MM.1S (cell line): ENCODE measurements around the gene TTLL11.

Experiments used
- CTCF ChIP-seq: fragments of 300-600 bp; sonication (generic); IDR thresholded peaks from 2 replicates; pipeline ENCODE4 v1.5.1; 2016; ENCODE audit warnings: antibody characterized with exemption, low read length, mixed read lengths
- EZH2 ChIP-seq: fragments of 300-600 bp; sonication (generic); optimal IDR thresholded peaks from 2 replicates; pipeline ENCODE3; 2017; ENCODE audit warnings: low read depth, mild to moderate bottlenecking, antibody characterized with exemption, low read length, mixed read lengths
- EZH2phosphoT487 ChIP-seq: fragments of 300-600 bp; sonication (generic); IDR thresholded peaks from 2 replicates; pipeline ENCODE4 v1.6.1; 2018; ENCODE audit warnings: antibody characterized with exemption, low read length

- TF ChIP-seq CTCF (no peak), EZH2 (no peak), EZH2phosphoT487 (no peak)
Observed at GRCh38 chr9:122028089-122028488, 65.0 kb downstream of the TTLL11 start.
